ENCODE measurements around the gene CPLANE2.
A peak's percentile ranks its signal among the peaks of the same experiment; 100 is the strongest.
"Not testable (repeated sequence)": the region's sequence is repeated elsewhere in the genome, so short reads cannot be mapped to it uniquely, and the experiment has no call there.

CPLANE2 gene

GRCh38 chr1:16231331-16232315 is 5.4 kb downstream of the CPLANE2 start:
- no peak for DNase-seq (ENCODE audit: low read depth in 2 of 2)

DNA sequence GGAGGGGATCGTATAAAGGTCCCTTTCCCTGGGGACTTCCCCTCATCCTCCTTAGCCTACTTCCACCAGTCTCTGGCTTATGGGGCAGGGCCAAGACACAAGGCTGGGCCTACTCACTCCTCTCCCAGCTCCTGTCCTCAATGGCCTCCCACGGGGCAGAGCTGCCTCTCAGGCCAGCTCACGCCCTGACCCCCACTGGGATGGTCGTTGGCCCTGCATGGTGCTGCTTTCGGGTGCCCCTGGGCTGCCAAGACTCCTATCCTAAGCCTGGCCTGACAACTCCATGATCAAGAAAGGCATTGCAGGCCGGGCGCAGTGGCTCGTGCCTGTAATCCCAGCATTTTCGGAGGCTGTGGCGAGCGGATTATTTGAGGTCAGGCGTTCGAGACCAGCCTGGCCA is 6.2 kb downstream of the CPLANE2 start:
- DNase-seq (ENCODE audit: low read depth in 2 of 2), result no peak

- DNase-seq (ENCODE audit: low read depth in 2 of 2), result no peak
These were observed 6.8 kb downstream of the CPLANE2 start for GRCh38 chr1:16229976-16230740.

DNA sequence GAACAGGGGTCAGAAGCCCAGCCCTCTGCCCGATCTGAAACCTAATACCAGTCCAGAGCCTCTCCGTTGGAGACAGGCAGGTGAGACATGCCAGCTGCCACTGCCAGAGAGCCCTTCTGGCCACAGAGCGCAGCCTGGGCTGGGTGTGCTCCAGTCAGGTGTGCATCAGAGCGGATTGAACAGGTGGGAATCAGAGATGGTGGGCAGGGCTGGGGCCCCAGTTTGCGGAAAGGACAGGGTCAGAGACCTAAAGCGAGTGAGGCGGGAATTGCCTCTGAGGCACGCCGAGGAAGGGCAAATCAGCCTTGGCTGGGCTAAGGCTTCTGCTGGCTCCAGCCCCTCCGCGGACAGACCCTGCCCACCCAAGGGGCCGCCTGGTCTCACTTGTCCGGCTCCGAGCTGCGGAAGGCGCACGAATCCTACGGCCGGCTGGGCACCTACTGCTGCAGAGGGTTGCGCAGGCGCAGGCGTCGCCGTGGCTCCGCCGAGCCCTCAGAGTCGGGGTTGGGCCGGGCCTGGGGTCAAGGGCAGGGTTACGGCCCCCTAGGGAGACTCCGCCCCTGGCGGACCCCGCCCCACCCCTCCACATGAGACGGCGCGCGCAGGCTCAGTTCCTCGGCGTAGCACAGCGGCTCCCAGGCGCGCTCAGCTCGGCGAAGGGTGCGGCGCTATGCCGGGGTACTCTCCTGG is 10.3 kb downstream of the CPLANE2 start:
- DNase-seq (ENCODE audit: low read depth in 2 of 2), result no peak

- DNase-seq (ENCODE audit: low read depth in 2 of 2), result no peak
These were observed 10.9 kb downstream of the CPLANE2 start for GRCh38 chr1:16226129-16226489.

GRCh38 chr1:16224472-16224871 is 12.5 kb downstream of the CPLANE2 start:
- no peak for DNase-seq (ENCODE audit: low read depth in 2 of 2)

DNA sequence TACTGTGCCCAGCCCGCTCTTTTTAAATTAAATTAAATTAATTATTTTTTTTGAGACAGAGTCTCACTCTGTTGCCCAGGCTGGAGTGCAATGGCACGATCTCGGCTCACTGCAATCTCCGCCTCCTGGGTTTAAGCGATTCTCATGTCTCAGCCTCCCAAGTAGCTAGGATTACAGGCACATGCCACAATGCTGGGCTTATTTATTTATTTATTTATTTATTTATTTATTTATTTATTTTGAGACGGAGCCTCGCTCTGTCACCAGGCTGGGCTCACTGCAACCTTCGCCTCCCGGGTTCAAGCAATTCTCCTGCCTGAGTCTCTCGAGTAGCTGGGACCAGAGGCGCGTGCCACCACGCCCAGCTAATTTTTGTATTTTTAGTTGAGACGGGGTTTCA is 14.3 kb downstream of the CPLANE2 start:
- not testable (repeated sequence) for DNase-seq (ENCODE audit: low read depth in 2 of 2)

DNA sequence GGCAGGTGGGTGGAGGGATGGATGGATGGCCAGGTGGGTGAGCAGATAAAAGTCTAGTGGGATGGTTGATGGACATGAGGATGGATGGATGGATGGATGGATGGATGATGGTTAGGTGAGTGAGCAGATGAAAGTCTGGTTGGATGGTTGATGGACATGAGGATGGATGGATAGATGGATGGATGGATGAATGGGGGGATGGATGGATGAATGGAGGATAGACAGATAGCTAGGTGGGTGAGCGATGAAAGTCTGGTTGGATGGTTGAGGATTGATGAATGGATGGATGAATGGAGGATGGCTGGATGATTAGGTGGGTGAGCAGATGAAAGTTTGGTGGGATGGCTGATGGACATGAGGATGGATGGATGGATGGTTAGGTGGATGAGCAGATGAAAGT is 15.5 kb downstream of the CPLANE2 start:
- no peak for DNase-seq (ENCODE audit: low read depth in 2 of 2)

DNA sequence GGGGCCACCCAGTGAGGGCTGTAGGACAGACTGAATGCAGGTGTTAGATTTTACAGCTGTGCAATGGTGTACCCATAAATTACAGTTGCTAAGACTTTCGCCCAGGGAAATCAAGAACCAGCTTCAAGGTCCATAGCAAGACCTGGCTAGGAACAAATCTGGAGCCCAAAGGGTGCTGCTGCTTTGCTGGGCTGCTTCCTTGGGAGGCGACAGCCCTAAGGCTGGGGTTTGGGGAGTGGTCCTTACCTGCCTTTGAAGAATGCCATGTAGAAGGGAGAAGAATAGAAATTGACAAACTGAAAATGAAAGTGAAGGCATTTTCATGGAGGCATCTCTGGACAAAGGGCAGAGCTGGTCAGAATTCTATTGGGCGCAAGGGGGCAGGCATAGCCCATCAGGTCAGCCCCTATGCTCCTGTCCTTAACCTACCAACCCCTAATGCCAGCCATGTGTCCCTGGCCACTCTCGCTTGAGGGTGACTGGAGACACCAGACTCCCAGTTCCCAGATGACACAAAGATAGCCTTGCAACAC is 16.9 kb downstream of the CPLANE2 start:
- no peak for DNase-seq (ENCODE audit: low read depth in 2 of 2)

DNA sequence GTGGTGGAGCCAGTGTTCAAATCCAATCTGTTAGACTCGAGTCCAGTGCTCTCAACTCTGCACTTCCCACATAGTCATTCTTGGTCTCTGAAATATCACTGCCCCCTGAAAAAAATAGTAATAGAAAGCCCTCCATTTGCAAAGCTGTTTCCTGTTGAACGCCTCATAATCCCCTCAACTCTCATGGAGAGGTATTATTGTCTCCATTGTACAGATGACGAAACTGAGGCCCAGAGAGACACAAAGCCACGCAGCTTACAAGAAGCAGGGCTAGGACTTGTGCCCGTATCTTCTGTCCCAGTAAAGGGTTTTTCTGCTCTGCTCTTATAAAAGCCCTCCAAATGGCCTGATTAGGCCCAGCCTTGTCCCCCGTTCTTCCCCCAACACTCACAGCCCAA is 18.3 kb downstream of the CPLANE2 start:
- no peak for DNase-seq (ENCODE audit: low read depth in 2 of 2)

- no peak for DNase-seq (ENCODE audit: low read depth in 2 of 2)
These were observed 18.8 kb downstream of the CPLANE2 start for GRCh38 chr1:16218014-16218673.

- DNase-seq (ENCODE audit: low read depth in 2 of 2), result peak; percentile 89 to 91
These were observed 19.8 kb downstream of the CPLANE2 start for GRCh38 chr1:16217061-16217785.

DNA sequence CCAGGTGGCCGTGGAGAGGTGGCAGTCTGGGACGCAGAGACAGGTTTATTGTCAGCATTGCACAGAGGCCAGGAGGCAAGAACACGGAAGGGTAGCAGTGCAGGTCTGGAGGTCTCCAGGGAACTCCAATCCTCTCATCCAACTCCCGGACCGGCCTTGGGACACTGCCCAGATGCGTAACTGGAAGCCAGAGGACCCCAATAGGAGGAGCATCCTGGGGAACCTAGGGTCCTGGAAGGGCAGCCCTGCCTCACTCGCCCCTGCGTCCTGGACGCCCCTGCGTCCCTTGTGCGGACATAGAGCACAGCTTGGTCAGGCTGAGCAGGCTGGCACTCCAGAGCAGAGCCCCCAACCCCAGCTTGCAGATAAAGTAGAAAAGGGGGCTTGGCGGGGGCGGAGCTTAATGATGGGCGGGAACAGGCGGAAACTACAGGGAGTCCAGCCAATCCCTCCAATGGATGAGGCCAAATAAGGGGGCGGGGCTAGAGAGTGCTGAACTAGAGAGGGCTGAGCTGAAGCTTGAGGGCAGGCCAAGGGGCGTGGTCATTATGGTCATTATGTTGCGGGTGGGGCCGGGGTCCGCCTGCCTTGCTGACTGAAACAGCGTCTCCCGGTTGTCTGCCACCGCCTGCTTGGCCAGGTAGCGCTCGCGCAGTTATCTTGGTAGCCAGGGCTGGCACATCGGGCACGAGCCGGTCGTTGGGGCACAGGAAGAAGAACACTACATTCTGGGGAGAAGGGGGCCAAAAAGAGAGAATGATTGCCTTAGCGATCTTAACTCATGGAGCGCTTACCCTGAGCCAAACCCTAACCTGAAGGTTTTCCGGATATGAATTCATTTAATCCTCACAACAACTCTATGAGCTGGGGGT is 20.9 kb downstream of the CPLANE2 start:
- DNase-seq (ENCODE audit: low read depth in 2 of 2), result peak in 1 of 2 donors; percentile 26

- not testable (repeated sequence) for DNase-seq (ENCODE audit: low read depth in 2 of 2)
These were observed 21.7 kb downstream of the CPLANE2 start for GRCh38 chr1:16215240-16215639.

DNA sequence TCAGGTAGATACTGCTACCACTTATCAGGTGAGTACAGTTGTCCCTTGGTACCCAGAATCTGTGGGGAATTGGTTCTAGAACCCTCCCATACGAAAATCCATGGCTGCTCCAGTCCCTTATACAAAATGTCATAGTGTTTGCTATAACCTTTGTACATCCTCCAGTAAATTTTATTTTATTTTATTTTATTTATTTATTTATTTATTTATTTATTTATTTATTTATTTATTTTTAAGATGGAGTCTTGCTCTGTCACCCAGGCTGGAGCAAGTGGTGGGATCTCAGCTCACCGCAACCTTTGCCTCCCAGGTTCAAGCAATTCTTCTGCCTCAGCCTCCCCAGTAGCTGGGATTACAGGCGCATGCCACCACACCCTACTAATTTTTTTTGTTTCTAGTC is 23.4 kb downstream of the CPLANE2 start:
- not testable (repeated sequence) for DNase-seq (ENCODE audit: low read depth in 2 of 2)

GRCh38 chr1:16213013-16213412 is 24.0 kb downstream of the CPLANE2 start:
- DNase-seq (ENCODE audit: low read depth in 2 of 2), result no peak

DNA sequence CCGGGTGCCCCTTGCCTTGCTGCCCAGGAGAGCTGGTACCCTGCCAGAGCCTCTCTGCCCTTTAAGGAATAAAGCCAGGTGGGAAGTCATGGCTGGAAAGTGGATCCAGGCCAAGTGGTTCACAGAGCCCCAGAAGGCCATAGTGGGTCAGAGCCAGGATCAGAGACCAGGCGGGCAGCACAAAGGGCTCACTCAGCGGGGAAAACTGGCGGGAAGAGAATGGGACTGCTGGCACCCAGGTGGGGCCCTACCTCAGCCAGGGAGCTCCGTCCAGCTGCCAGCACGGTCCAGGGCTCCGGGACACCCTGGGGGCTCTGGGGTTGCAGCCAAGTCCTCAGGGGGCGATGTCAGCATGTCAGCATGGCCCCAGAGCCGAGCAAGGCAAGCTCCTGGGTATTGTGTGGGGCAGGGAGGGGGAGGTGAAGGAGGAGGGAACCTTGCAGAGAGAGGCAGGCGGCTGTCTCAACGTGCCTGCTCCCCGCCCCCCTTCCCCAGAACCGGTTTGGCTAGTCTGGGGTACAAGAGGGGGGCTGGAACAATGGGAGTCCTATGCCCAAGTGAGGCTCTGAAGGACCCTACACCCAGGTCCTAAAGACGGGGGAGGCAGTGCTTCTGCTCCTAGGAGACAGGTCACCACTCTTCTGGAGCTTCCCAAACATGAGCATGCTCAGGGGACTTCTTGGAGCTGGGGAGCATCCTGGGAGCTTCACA is 24.6 kb downstream of the CPLANE2 start, which contains the start of gene ARHGEF19:
ARHGEF19 (minus strand) TSS at position 402 of the 711 bp plus-strand sequence. CDS start 3,598 bp downstream, outside the sequence.
- no peak for DNase-seq (ENCODE audit: low read depth in 2 of 2)

- no peak for DNase-seq (ENCODE audit: low read depth in 2 of 2)
These were observed 25.2 kb downstream of the CPLANE2 start for GRCh38 chr1:16211824-16212223.

DNA sequence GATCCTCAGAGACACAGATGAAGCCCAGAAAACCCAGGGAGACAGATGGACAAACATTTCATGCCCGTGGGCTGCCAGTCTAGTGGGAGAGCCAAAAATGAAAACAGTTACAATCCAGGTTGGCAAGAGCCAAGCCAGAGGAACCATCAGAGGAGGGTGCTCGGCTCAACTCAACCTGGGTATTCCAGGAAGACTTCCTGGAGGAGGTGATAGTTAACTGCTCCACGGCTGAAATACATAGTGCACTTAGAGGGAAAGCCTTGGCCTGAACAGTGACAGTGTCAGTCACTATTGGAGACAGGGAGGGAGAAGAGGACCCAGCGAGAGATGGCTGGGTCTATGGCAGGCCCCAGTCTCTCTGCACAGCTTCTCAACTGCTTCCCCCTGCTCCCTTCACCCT is 26.4 kb downstream of the CPLANE2 start:
- DNase-seq (ENCODE audit: low read depth in 2 of 2), result no peak

All from stimulated activated CD4-positive, alpha-beta T cell treated with anti-CD3 and anti-CD28 coated beads, Interleukin-1b, Interleukin-23, amount 100 ng/mL, for 4 hours (primary cell).